Thoracic aorta (tissue), 2 donors: ENCODE data around the gene CWF19L2. TPM values are rescaled to one million over a fixed set of nuclear protein-coding genes. Genes with fewer than 3 reads are reported as not detected.
"Not testable (repeated sequence)": the region's sequence is repeated elsewhere in the genome, so short reads cannot be mapped to it uniquely, and the experiment has no call there.

Experiments
- ATAC-seq: fragments of 150-250 bp; one replicate; pipeline ENCODE4 v1.8.0; 2017; ENCODE audit warnings: low read depth; ENCODE audit not compliant: insufficient number of reproducible peaks, low FRiP score
- DNase-seq: peaks from one replicate; pipeline ENCODE4 v3.0.0-alpha.2; 2020; ENCODE audit warnings: low spot score
- H3K27ac ChIP-seq, 2 donors: fragments of 200-600 bp; sonication (generic); 1 replicate in 1 of 2; 2 replicates in 1 of 2; pipeline ENCODE4 v1.5.1; 2016; ENCODE audit warnings: mild to moderate bottlenecking in 2 of 2, moderate library complexity in 2 of 2
- H3K27me3 ChIP-seq: fragments of 200-600 bp; sonication (generic); replicated peaks from 2 replicates; pipeline ENCODE4 v1.6.0; 2016; ENCODE audit warnings: mild to moderate bottlenecking; ENCODE audit not compliant: insufficient read depth
- H3K36me3 ChIP-seq: fragments of 200-600 bp; sonication (generic); one replicate; pipeline ENCODE4 v1.5.1; 2016
- H3K4me1 ChIP-seq, 2 donors: fragments of 200-600 bp; sonication (generic); 1 replicate in 1 of 2; 2 replicates in 1 of 2; pipeline versions ENCODE4 v1.5.1 to v1.6.0; 2016; ENCODE audit warnings: low read depth in 2 of 2, mild to moderate bottlenecking in 1 of 2; ENCODE audit not compliant: control insufficient read depth in 1 of 2
- H3K4me3 ChIP-seq: fragments of 200-600 bp; sonication (generic); 2 replicates; pipeline ENCODE4 v1.5.1; 2016; ENCODE audit warnings: mild to moderate bottlenecking
- H3K9me3 ChIP-seq: fragments of 200-600 bp; sonication (generic); 2 replicates; pipeline ENCODE4 v1.5.1; 2016
- total RNA-seq, 2 donors: library from RNA; depleted of rRNA; stranded (reverse); fragments of >200 nt; gene quantifications; one replicate each; pipeline versions ENCODE4 v1.1.0 to v1.2.3, GENCODE V29; 2016
- TF ChIP-seq, protein P1 (sequence below): fragments of 200-600 bp; sonication (generic); IDR thresholded peaks from one replicate; pipeline ENCODE4 v1.5.1; 2019; ENCODE audit warnings: antibody characterized with exemption

Gene CWF19L2
- total RNA-seq, 2 donors from 2014 or later: 21.0 to 23.3 TPM

GRCh38 chr11:107413352-107413751 lies 44.3 kb downstream of the CWF19L2 start:
- Histone ChIP-seq H3K9me3 (no peaks in the 10 kb centered on the region), H3K27me3 (no peaks in the 10 kb centered on the region), H3K27ac (no peak overlapping the region), H3K4me3 (no peak overlapping the region), H3K36me3 (peaks cover 20% of the 10 kb centered on the region), H3K4me1 (no peaks in the 10 kb centered on the region)
- ATAC-seq (no peak), DNase-seq (no peak)
- TF ChIP-seq, protein P1, sequence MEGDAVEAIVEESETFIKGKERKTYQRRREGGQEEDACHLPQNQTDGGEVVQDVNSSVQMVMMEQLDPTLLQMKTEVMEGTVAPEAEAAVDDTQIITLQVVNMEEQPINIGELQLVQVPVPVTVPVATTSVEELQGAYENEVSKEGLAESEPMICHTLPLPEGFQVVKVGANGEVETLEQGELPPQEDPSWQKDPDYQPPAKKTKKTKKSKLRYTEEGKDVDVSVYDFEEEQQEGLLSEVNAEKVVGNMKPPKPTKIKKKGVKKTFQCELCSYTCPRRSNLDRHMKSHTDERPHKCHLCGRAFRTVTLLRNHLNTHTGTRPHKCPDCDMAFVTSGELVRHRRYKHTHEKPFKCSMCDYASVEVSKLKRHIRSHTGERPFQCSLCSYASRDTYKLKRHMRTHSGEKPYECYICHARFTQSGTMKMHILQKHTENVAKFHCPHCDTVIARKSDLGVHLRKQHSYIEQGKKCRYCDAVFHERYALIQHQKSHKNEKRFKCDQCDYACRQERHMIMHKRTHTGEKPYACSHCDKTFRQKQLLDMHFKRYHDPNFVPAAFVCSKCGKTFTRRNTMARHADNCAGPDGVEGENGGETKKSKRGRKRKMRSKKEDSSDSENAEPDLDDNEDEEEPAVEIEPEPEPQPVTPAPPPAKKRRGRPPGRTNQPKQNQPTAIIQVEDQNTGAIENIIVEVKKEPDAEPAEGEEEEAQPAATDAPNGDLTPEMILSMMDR: no peak

- H3K4me1 ChIP-seq: no peaks in the 10 kb centered on the region
- no peaks in the 10 kb centered on the region for H3K27me3 ChIP-seq
- H3K27ac ChIP-seq: no peak overlapping the region
- no peak for ATAC-seq
- no peak for DNase-seq
- TF ChIP-seq, protein P1: no peak
- H3K36me3 ChIP-seq: peaks cover 13% of the 10 kb centered on the region
- no peak overlapping the region for H3K4me3 ChIP-seq
- no peaks in the 10 kb centered on the region for H3K9me3 ChIP-seq
Measured at GRCh38 chr11:107408762-107409211, 48.8 kb downstream of the CWF19L2 start.

DNA sequence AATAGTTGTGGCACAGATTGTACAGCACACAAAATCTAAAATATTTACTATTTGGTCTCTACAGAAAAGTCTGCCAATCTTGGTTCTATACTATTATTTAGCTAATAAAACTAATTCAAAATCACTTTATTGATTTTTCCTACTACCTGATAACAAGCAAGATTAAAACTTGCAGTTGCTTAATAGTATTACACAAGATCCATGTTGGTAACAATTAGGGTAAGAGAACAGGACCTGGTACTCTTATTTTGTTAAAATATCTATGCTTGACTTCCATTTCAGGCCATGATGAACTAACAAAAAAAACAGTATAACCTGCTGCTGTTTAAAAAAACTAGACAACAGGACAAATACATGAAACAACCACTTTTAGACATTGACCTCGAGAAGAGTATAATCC lies 52.4 kb downstream of the CWF19L2 start:
- TF ChIP-seq, protein P1: no peak
- H3K9me3 ChIP-seq: peaks cover 3% of the 10 kb centered on the region
- ATAC-seq: no peak
- no peak overlapping the region for H3K27ac ChIP-seq
- no peak overlapping the region for H3K4me3 ChIP-seq
- no peaks in the 10 kb centered on the region for H3K4me1 ChIP-seq
- no peak for DNase-seq
- peaks cover 6% of the 10 kb centered on the region for H3K36me3 ChIP-seq
- no peaks in the 10 kb centered on the region for H3K27me3 ChIP-seq

- H3K9me3 ChIP-seq, ATAC-seq, H3K36me3 ChIP-seq, H3K4me3 ChIP-seq, H3K27ac ChIP-seq, H3K4me1 ChIP-seq, DNase-seq, H3K27me3 ChIP-seq: not testable (repeated sequence)
Measured at GRCh38 chr11:107401131-107401530, 56.5 kb downstream of the CWF19L2 start.

DNA sequence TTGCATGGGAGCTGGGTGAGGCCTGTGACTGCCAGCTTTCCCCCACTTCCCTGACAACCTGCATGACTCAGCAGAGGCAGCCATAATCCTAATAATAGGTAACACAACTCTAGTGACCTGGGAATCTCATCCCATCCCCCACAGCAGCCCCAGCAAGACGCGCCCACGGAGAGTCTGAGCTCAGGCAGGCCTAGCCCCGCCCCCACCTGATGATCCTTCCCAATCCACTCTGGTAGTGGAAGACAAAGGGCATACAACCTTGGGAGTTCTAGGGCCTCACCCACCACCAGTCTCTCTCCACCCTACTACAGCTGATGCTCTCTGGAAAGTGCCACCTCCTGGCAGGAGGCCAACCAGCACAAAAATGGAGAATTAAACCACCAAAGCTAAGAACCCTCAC lies 60.3 kb downstream of the CWF19L2 start:
- ATAC-seq: no peak
- Histone ChIP-seq H3K27me3 (no peaks in the 10 kb centered on the region), H3K4me1 (peaks cover 0 to 9% of the 10 kb centered on the region in 2 donors), H3K9me3 (peaks cover 3% of the 10 kb centered on the region), H3K36me3 (peaks cover 3% of the 10 kb centered on the region), H3K4me3 (no peak overlapping the region), H3K27ac (no peak overlapping the region)
- DNase-seq: no peak
- TF ChIP-seq, protein P1: no peak

DNA sequence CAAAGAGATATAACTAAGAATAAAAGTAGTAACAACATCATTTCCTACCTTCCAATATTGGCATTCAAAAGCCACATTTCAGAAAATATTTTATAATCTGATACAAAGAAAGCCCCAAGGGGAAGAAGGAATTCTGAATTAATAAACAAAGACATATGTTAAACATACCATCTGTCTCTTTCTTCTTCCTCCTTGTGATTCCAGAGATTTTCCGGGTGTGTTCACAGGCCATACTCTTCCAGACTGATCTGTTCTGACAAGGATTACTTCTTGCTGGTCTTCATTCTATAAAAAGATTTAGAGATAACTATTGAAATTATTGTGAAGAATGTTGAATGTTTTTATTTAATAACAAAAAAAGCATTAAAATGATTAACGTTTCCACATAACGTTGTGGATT lies 65.0 kb downstream of the CWF19L2 start:
- Histone ChIP-seq H3K36me3 (peaks cover 17% of the 10 kb centered on the region), H3K4me3 (no peak overlapping the region), H3K27ac (no peak overlapping the region), H3K27me3 (no peaks in the 10 kb centered on the region), H3K9me3 (no peaks in the 10 kb centered on the region), H3K4me1 (peaks cover 0 to 9% of the 10 kb centered on the region in 2 donors)
- TF ChIP-seq, protein P1: no peak
- DNase-seq (no peak), ATAC-seq (no peak)

DNA sequence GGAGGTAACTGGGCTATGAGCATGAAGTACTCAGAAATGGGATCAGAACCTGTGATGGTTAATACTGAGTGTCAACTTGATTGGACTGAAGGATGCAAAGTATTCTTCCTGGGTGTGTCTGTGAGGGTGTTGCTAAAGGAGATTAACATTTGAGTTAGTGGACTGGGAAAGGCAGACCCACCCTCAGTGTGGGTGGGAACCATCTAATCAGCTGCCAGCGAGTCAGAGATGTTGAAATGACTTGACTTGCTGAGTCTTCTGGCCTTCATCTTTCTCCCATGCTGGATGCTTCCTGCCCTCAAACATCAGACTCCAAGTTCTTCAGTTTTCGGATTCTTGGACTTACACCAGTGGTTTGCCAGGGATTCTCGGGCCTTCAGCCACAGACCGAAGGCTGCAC lies 66.9 kb downstream of the CWF19L2 start:
- not testable (repeated sequence) for H3K27ac ChIP-seq, H3K4me3 ChIP-seq, DNase-seq, H3K9me3 ChIP-seq, H3K4me1 ChIP-seq, ATAC-seq, H3K27me3 ChIP-seq
- peaks cover 17% of the 10 kb centered on the region for H3K36me3 ChIP-seq
